Heart right ventricle (tissue), 16 donors: Measurements from ENCODE around the gene CCDC182. TPM values are rescaled to one million over a fixed set of nuclear protein-coding genes. Genes with fewer than 3 reads are reported as not detected.

ENCODE experiments used
- ATAC-seq, 8 donors: fragments of 200-7000 bp; cut with Tn5 transposase; one replicate each; pipeline ENCODE4 v1.9.1; 2020; ENCODE audit warnings: mild to moderate bottlenecking in 8 of 8, moderate library complexity in 8 of 8, moderate number of reproducible peaks in 1 of 8
- DNase-seq, 2 donors: peaks; one replicate each; pipeline ENCODE4 v3.0.0-alpha.2; 2020
- H3K27ac ChIP-seq, 10 donors: fragments of 200-600 bp; sonication (generic) in 2 of 10; one replicate each; pipeline versions ENCODE4 v1.5.0 to v1.8.0; 2020 to 2022; ENCODE audit warnings: mild to moderate bottlenecking in 3 of 10
- H3K27me3 ChIP-seq, 7 donors: fragments of 200-600 bp; one replicate each; pipeline ENCODE4 v1.8.0; 2021 to 2022; ENCODE audit warnings: mild to moderate bottlenecking in 2 of 7
- H3K36me3 ChIP-seq, 9 donors: fragments of 200-600 bp; sonication (generic) in 1 of 9; one replicate each; pipeline versions ENCODE4 v1.5.0 to v1.8.0; 2020 to 2022; ENCODE audit warnings: mild to moderate bottlenecking in 2 of 9
- H3K4me1 ChIP-seq, 9 donors: fragments of 200-600 bp; sonication (generic) in 1 of 9; one replicate each; pipeline versions ENCODE4 v1.5.0 to v1.8.0; 2020 to 2022; ENCODE audit warnings: mild to moderate bottlenecking in 4 of 9
- H3K4me3 ChIP-seq, 10 donors: fragments of 200-600 bp; sonication (generic) in 2 of 10; one replicate each; pipeline versions ENCODE4 v1.5.0 to v1.8.0; 2020 to 2022; ENCODE audit warnings: mild to moderate bottlenecking in 7 of 10, moderate library complexity in 2 of 10
- H3K9me3 ChIP-seq, 11 donors: fragments of 200-600 bp in 10 of 11; sonication (generic) in 2 of 11; one replicate each; pipeline versions ENCODE4 v1.5.0 to v1.8.0; 2013 to 2022; ENCODE audit warnings: mild to moderate bottlenecking in 2 of 11, control low read depth in 1 of 11, moderate library complexity in 1 of 11
- WGBS, 2 donors: extraction: QIAGEN DNeasy Blood & Tissue Kit; methylation state at CpG; one replicate each; pipeline ENCODE4 v1.1.7; 2013; ENCODE audit warnings: inconsistent platforms in 1 of 2; 5-methylcytosine and 5-hydroxymethylcytosine counted together
- intact Hi-C, 10 donors: fragments of 100-400 bp; cut with DNase I; formaldehyde crosslinking; loops; one replicate each; pipeline versions ENCODE4 v1.11.1 to v1.14.2; 2022
- polyA plus RNA-seq, 2 donors: library from polyadenylated mRNA; stranded (reverse); fragments of 200-250 nt; gene quantifications; one replicate each; pipeline ENCODE4 v1.2.3, GENCODE V29; 2013
- total RNA-seq, 10 donors: library from RNA; stranded (reverse); fragmentation: NEBNext Ultra II Directional in 3 of 10; extraction: Animal tissue kit (Norgen Biotek cat#: 25700) in 3 of 10; gene quantifications; one replicate each; pipeline versions ENCODE4 v1.2.1 to v1.2.4, GENCODE V29; 2021 to 2023
- TF ChIP-seq, protein P1 (sequence below), 9 donors: fragments of 200-600 bp; sonication (generic) in 2 of 9; IDR thresholded peaks; one replicate each; pipeline versions ENCODE4 v1.5.0 to v1.8.0; 2021 to 2022; ENCODE audit warnings: antibody characterized with exemption in 9 of 9, mild to moderate bottlenecking in 5 of 9, moderate library complexity in 1 of 9
- donor health status: Arrhythmogenic right ventricular cardiomyopathy.
- donor health status: ischemic (EF 13 %, LVEDD 7.1; RV severe dilation, severe dysfunction).
- donor health status: healthy with polysubstance abuse.
- donor health status: DM: no; HTN: yes; CAD: no.
- donor health status: DM: no; HTN: no; CAD: no.
- donor health status: ischemic (EF 25% LVEDD 6.9; RV normal size, moderate dysfunction).
- donor health status: ischemic (EF 25% LVEDD 5.7; RV mildly dilated, moderate dysfunction).
- donor health status: healthy.
- donor health status: DM: yes; HTN: yes; CAD: no.
- donor health status: Ischemic cardiomyopathy.
- donor health status: ischemic (EF 35%, LVEDD 5.7; RV mildly dilated, moderate dysfunction).
- donor health status: nonischemic (EF 11% LVEDD 7.7; RV severe dilation, severe dysfunction).
- donor health status: DM: yes; HTN: yes; CAD: no.
- donor health status: PGD.
- donor health status: ischemic (EF 29% LVEDD 5.4; RV normal size, mild dysfunction).
- donor health status: nonischemic (EF 23%, LVEDD 6.1; RV moderate dilation, normal function).

Gene CCDC182
- total and polyA plus RNA-seq, 12 donors: not detected

DNA sequence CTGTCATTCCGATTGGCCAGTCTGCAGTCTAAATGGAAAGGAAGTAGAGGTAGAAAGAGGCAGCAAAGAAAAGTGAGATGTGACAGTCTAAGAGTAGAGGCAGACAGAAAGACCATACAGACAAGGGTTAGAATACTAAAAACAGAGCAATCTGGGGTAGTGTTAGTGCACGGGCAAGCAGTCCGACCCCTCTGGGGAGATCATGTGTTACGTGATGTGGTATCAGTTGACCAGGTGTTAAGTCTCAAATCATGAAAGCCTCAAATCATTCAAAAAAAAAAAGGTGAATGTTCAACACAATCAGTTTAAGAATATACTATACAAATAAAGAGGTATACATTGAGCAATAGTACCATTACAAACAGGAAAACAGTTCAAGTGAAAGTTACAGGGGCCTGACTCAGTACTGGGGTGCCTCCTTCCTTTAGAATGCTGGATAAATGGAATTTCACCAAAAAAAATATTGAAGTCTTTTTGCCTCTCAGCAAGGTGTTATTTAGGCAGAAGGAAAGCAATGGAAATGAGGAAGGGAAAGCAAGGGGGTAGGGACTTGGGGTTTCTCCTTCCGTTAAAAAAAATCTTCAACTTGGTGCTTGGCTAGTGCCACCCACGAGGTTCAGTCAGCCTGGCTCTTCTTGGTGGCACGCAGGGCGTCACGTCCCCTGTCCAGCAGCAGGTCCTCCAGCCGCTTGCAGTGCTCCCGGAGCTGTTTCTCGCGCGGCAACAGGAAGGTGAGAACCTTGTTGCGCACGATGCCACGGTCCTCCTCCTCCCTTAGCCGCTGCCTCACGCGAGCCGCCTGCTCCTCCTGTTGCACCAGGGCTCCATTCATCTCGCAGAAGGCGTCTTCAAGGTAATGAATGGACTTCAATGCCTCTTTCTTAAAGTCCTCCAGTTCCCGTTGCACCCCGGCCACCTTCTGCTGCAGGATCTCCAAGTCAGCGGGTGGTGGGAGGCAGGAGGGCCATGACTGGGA is 616 bp downstream of the CCDC182 start:
- ATAC-seq (no peak), DNase-seq (no peak)
- intact Hi-C loops: loop anchor here (5.0 to 10.0 kb wide), 10 partner anchors 38 to 620 kb away; no protein-coding TSS in a partner anchor
- Histone ChIP-seq H3K4me1 (no peaks in the 10 kb centered on the region), H3K27me3 (peaks cover 0 to 7% (median 0%) of the 10 kb centered on the region in 7 donors), H3K36me3 (no peaks in the 10 kb centered on the region), H3K27ac (no peak overlapping the region), H3K9me3 (no peaks in the 10 kb centered on the region), H3K4me3 (no peak overlapping the region)
- TF ChIP-seq, protein P1, sequence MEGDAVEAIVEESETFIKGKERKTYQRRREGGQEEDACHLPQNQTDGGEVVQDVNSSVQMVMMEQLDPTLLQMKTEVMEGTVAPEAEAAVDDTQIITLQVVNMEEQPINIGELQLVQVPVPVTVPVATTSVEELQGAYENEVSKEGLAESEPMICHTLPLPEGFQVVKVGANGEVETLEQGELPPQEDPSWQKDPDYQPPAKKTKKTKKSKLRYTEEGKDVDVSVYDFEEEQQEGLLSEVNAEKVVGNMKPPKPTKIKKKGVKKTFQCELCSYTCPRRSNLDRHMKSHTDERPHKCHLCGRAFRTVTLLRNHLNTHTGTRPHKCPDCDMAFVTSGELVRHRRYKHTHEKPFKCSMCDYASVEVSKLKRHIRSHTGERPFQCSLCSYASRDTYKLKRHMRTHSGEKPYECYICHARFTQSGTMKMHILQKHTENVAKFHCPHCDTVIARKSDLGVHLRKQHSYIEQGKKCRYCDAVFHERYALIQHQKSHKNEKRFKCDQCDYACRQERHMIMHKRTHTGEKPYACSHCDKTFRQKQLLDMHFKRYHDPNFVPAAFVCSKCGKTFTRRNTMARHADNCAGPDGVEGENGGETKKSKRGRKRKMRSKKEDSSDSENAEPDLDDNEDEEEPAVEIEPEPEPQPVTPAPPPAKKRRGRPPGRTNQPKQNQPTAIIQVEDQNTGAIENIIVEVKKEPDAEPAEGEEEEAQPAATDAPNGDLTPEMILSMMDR (IDR thresholded peaks at IDR 0.05): no peak
- WGBS, 2 donors: 91% methylated on average over 26 of the region's 26 CpGs

DNA sequence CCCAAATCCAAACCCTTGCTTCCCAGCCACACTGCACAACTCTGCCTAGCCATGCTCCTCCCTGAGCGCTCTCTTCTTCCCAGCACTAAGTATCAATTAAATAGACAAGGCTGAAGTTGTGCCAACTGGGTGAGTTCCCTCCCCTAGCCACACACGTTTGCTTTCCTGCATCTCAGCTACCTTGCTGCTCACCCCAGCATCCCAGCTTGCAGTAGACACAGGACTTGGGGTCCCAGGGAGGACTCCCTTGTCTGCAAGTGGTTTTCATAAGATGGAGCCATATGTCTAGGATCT is 4.9 kb downstream of the CCDC182 start:
- H3K9me3 ChIP-seq: no peaks in the 10 kb centered on the region
- H3K4me1 ChIP-seq: no peaks in the 10 kb centered on the region
- no peak for ATAC-seq
- intact Hi-C loops: loop anchor here in 5 of 10 donors (1.0 to 10.0 kb wide), 8 partner anchors 65 to 615 kb away; no protein-coding TSS in a partner anchor
- no peak for DNase-seq
- H3K36me3 ChIP-seq: no peaks in the 10 kb centered on the region
- TF ChIP-seq, protein P1 (IDR thresholded peaks at IDR 0.05): no peak
- WGBS, 2 donors: 52 to 56% methylated on average over 2 of the region's 2 CpGs
- H3K27me3 ChIP-seq: peaks cover 0 to 7% (median 0%) of the 10 kb centered on the region in 7 donors
- no peak overlapping the region for H3K27ac ChIP-seq
- H3K4me3 ChIP-seq: no peak overlapping the region

DNA sequence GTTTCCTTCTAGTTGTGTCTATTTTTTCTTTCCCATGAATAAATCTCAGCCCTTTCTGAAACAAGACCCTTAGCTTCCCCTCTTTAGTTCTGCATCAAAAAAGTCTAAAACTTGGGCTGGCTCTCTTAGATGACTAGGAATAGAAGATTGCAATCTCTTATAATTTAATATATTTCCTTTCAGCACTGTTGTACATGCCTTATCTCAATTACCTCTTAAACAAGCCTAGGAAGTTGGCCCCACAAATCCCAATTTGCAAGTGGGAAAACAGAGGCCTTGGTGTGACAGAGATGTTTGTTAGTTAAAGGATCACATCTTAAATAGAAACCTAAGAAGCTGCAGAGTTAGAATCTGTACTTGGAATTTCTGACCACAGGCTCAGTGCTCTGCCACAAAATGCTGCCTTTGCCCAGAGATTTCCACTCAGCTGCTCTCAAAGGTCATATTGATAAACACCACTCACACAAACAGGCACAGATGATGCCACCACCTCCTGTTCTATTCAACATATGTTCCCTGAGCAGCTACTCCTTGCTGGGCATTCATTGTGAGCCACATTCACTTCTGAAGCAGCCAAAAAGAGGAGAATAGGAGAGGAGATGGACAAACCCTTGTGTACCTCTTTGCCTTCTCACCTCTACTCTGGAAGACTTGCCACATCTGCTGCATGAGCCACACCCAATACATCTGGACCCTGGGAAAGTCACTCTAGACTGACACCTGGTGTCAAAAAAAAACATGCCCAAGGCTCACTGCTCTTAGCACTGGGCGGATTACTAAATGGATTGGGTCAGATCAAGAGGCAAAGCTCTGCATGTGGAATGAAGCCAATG is 5.5 kb downstream of the CCDC182 start:
- TF ChIP-seq, protein P1 (IDR thresholded peaks at IDR 0.05): peak in 7 of 9 donors; percentile 33 to 47 (median 40)
- Histone ChIP-seq H3K4me3 (no peak overlapping the region), H3K4me1 (no peaks in the 10 kb centered on the region), H3K9me3 (no peaks in the 10 kb centered on the region), H3K27me3 (peaks cover 0 to 7% (median 0%) of the 10 kb centered on the region in 7 donors), H3K27ac (no peak overlapping the region), H3K36me3 (no peaks in the 10 kb centered on the region)
- DNase-seq: no peak
- intact Hi-C loops: loop anchor here in 7 of 10 donors (1.0 to 10.0 kb wide), 10 partner anchors 62 to 615 kb away; no protein-coding TSS in a partner anchor
- 66 to 69% methylated on average over 1 of the region's 1 CpG for WGBS, 2 donors
- peak in 3 of 8 donors; percentile 49 to 66 (median 63) for ATAC-seq

DNA sequence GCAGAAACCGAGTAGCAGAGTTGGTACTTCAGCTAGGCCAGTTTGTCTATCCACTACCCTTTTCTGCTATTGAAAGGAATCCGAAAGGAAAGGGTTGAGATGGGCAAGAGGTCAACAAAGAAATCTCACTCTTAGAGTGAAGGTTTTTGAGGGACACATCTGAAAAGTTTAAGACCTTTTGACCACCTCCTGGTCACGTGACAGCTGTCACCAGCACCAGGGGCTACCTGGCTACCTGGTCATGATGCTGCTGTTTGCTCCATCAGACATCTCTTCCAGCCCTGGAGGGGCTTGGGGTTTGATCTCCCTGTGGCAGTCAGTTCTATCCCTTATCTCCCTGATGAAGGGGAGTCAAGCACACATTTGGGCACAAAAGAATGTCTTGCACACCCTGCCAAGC is 7.6 kb downstream of the CCDC182 start:
- no peak overlapping the region for H3K4me3 ChIP-seq
- TF ChIP-seq, protein P1 (IDR thresholded peaks at IDR 0.05): no peak
- H3K27me3 ChIP-seq: peaks cover 0 to 7% (median 0%) of the 10 kb centered on the region in 7 donors
- no peaks in the 10 kb centered on the region for H3K36me3 ChIP-seq
- no peaks in the 10 kb centered on the region for H3K9me3 ChIP-seq
- 80 to 83% methylated on average over 3 of the region's 3 CpGs for WGBS, 2 donors
- ATAC-seq (no peak), DNase-seq (no peak)
- intact Hi-C loops: loop anchor here in 3 of 10 donors (5.0 to 10.0 kb wide), 3 partner anchors 60 to 143 kb away; no protein-coding TSS in a partner anchor
- H3K27ac ChIP-seq: no peak overlapping the region
- no peaks in the 10 kb centered on the region for H3K4me1 ChIP-seq
